ENCODE data around the gene TMPRSS11F. TPM values are rescaled to one million over a fixed set of nuclear protein-coding genes. Genes with fewer than 3 reads are reported as not detected.

Gene TMPRSS11F
- total RNA-seq, 1 donor from 2014 or later, result 0.27 TPM

- Histone ChIP-seq H3K27me3 (ENCODE audit: insufficient read depth, low read length) (no peaks in the 10 kb centered on the region), H3K4me2 (ENCODE audit: low read length) (no peak overlapping the region), H4K20me1 (ENCODE audit: insufficient read depth, low read length) (no peaks in the 10 kb centered on the region), H3K9me3 (ENCODE audit: insufficient read depth, low read depth, low read length) (no peaks in the 10 kb centered on the region), H2AFZ (ENCODE audit: low read depth, low read length) (no peak overlapping the region), H3K79me2 (ENCODE audit: insufficient read depth, low read length) (no peaks in the 10 kb centered on the region), H3K36me3 (ENCODE audit: insufficient read depth, low read length) (no peaks in the 10 kb centered on the region), H3K4me3 (ENCODE audit: insufficient read depth, low read depth, low read length) (no peak overlapping the region), H3K27ac (ENCODE audit: low read depth, low read length) (no peak overlapping the region), H3K9ac (ENCODE audit: low read length) (no peak overlapping the region), H3K4me1 (ENCODE audit: insufficient read depth, low read length) (no peaks in the 10 kb centered on the region)
- Mint-ChIP-seq H3K4me3 (ENCODE audit: unreplicated experiment) (no peak overlapping the region), H3K4me1 (ENCODE audit: low read depth, unreplicated experiment) (peaks cover 9% of the 10 kb centered on the region), H3K27ac (ENCODE audit: unreplicated experiment) (no peak overlapping the region), H3K27me3 (ENCODE audit: low read depth, unreplicated experiment) (peaks cover 4% of the 10 kb centered on the region), H3K9me3 (ENCODE audit: unreplicated experiment) (no peaks in the 10 kb centered on the region), H3K36me3 (ENCODE audit: low read depth, unreplicated experiment) (no peaks in the 10 kb centered on the region)
- TF ChIP-seq EZH2 (IDR thresholded peaks at IDR 0.05; ENCODE audit: insufficient read depth, low read length), result no peak
- TF ChIP-seq CTCF (IDR thresholded peaks at IDR 0.05; ENCODE audit: insufficient read depth, low read depth, low read length), result no peak
- DNase-seq (ENCODE audit: low read depth) (peak; percentile 26), FAIRE-seq (no peak)
These were observed 32.5 kb upstream of the TMPRSS11F start for GRCh38 chr4:68162196-68162595.

- H3K27ac Mint-ChIP-seq (ENCODE audit: unreplicated experiment), result no peak overlapping the region
- peak overlapping the region; percentile 39 for H3K4me2 ChIP-seq (ENCODE audit: low read length)
- H3K9me3 Mint-ChIP-seq (ENCODE audit: unreplicated experiment), result peaks cover 2% of the 10 kb centered on the region
- H3K4me3 ChIP-seq (ENCODE audit: insufficient read depth, low read depth, low read length), result no peak overlapping the region
- TF ChIP-seq CTCF (IDR thresholded peaks at IDR 0.05; ENCODE audit: insufficient read depth, low read depth, low read length) (no peak), EZH2 (IDR thresholded peaks at IDR 0.05; ENCODE audit: insufficient read depth, low read length) (no peak)
- H3K4me1 ChIP-seq (ENCODE audit: insufficient read depth, low read length), result no peaks in the 10 kb centered on the region
- DNase-seq (ENCODE audit: low read depth) (peak; percentile 81), FAIRE-seq (no peak)
- H3K36me3 ChIP-seq (ENCODE audit: insufficient read depth, low read length), result no peaks in the 10 kb centered on the region
- no peaks in the 10 kb centered on the region for H3K9me3 ChIP-seq (ENCODE audit: insufficient read depth, low read depth, low read length)
- H3K27me3 ChIP-seq (ENCODE audit: insufficient read depth, low read length), result no peaks in the 10 kb centered on the region
- no peaks in the 10 kb centered on the region for H3K79me2 ChIP-seq (ENCODE audit: insufficient read depth, low read length)
- H2AFZ ChIP-seq (ENCODE audit: low read depth, low read length), result no peak overlapping the region
- no peak overlapping the region for H3K9ac ChIP-seq (ENCODE audit: low read length)
- no peaks in the 10 kb centered on the region for H3K27me3 Mint-ChIP-seq (ENCODE audit: low read depth, unreplicated experiment)
- no peak overlapping the region for H3K4me3 Mint-ChIP-seq (ENCODE audit: unreplicated experiment)
- no peak overlapping the region for H3K27ac ChIP-seq (ENCODE audit: low read depth, low read length)
- H3K36me3 Mint-ChIP-seq (ENCODE audit: low read depth, unreplicated experiment), result no peaks in the 10 kb centered on the region
- H4K20me1 ChIP-seq (ENCODE audit: insufficient read depth, low read length), result no peaks in the 10 kb centered on the region
- H3K4me1 Mint-ChIP-seq (ENCODE audit: low read depth, unreplicated experiment), result peaks cover 8% of the 10 kb centered on the region
These were observed 22.7 kb upstream of the TMPRSS11F start for GRCh38 chr4:68152411-68152810.

GRCh38 chr4:68148800-68149685 lies 19.4 kb upstream of the TMPRSS11F start:
- H3K36me3 Mint-ChIP-seq (ENCODE audit: low read depth, unreplicated experiment), result no peaks in the 10 kb centered on the region
- no peaks in the 10 kb centered on the region for H3K9me3 ChIP-seq (ENCODE audit: insufficient read depth, low read depth, low read length)
- H2AFZ ChIP-seq (ENCODE audit: low read depth, low read length), result no peak overlapping the region
- no peaks in the 10 kb centered on the region for H3K27me3 Mint-ChIP-seq (ENCODE audit: low read depth, unreplicated experiment)
- FAIRE-seq (no peak), DNase-seq (ENCODE audit: low read depth) (no peak)
- no peak overlapping the region for H3K27ac ChIP-seq (ENCODE audit: low read depth, low read length)
- H3K4me3 Mint-ChIP-seq (ENCODE audit: unreplicated experiment), result no peak overlapping the region
- no peaks in the 10 kb centered on the region for H3K27me3 ChIP-seq (ENCODE audit: insufficient read depth, low read length)
- H3K4me1 ChIP-seq (ENCODE audit: insufficient read depth, low read length), result no peaks in the 10 kb centered on the region
- peaks cover 5% of the 10 kb centered on the region for H3K9me3 Mint-ChIP-seq (ENCODE audit: unreplicated experiment)
- H3K4me2 ChIP-seq (ENCODE audit: low read length), result no peak overlapping the region
- no peak overlapping the region for H3K9ac ChIP-seq (ENCODE audit: low read length)
- H3K27ac Mint-ChIP-seq (ENCODE audit: unreplicated experiment), result no peak overlapping the region
- H3K4me3 ChIP-seq (ENCODE audit: insufficient read depth, low read depth, low read length), result no peak overlapping the region
- no peaks in the 10 kb centered on the region for H3K36me3 ChIP-seq (ENCODE audit: insufficient read depth, low read length)
- TF ChIP-seq CTCF (IDR thresholded peaks at IDR 0.05; ENCODE audit: insufficient read depth, low read depth, low read length) (no peak), EZH2 (IDR thresholded peaks at IDR 0.05; ENCODE audit: insufficient read depth, low read length) (no peak)
- no peaks in the 10 kb centered on the region for H4K20me1 ChIP-seq (ENCODE audit: insufficient read depth, low read length)
- H3K79me2 ChIP-seq (ENCODE audit: insufficient read depth, low read length), result no peaks in the 10 kb centered on the region
- peaks cover 8% of the 10 kb centered on the region for H3K4me1 Mint-ChIP-seq (ENCODE audit: low read depth, unreplicated experiment)
